CD4-positive, alpha-beta memory T cell (primary cell): ENCODE measurements around the gene MICAL3. TPM values are rescaled to one million over a fixed set of nuclear protein-coding genes. Genes with fewer than 3 reads are reported as not detected.
A peak's percentile ranks its signal among the peaks of the same experiment; 100 is the strongest.

Experiments
- CTCF ChIA-PET: fragments of 350-600 bp; sonication (Branson Sonifier 250); formaldehyde crosslinking; loops from one replicate; lab custom pipeline; 2021; ENCODE audit warnings: inconsistent platforms; ENCODE audit not compliant: partially characterized antibody; lab: Charles Lee
- POLR2A ChIA-PET: fragments of 350-600 bp; sonication (Branson Sonifier 250); formaldehyde crosslinking; loops from one replicate; lab custom pipeline; 2021; ENCODE audit not compliant: partially characterized antibody; lab: Charles Lee
- DNase-seq, 5 donors: peaks; one replicate each; pipeline versions ENCODE4 v3.0.0 to v3.0.0-alpha.2; 2020 to 2022; ENCODE audit warnings: mixed read lengths in 1 of 5
- H3K27ac ChIP-seq: one replicate; pipeline ENCODE4 v1.7.0; 2013; ENCODE audit warnings: low read depth, low read length
- H3K27me3 ChIP-seq: 2 replicates; pipeline ENCODE4 v1.7.0; 2013; ENCODE audit warnings: mild to moderate bottlenecking, low read length, moderate library complexity; ENCODE audit not compliant: insufficient read depth
- H3K36me3 ChIP-seq: 2 replicates; pipeline ENCODE4 v1.7.0; 2013; ENCODE audit warnings: mild to moderate bottlenecking, low read length, moderate library complexity; ENCODE audit not compliant: insufficient read depth
- H3K4me1 ChIP-seq: 2 replicates; pipeline ENCODE4 v1.7.0; 2013; ENCODE audit warnings: mild to moderate bottlenecking, low read length, moderate library complexity; ENCODE audit not compliant: insufficient read depth
- H3K4me3 ChIP-seq, 2 donors: one replicate each; pipeline ENCODE4 v1.7.0; 2013; ENCODE audit warnings: low read length in 2 of 2, mild to moderate bottlenecking in 1 of 2
- H3K9me3 ChIP-seq, 2 donors: one replicate each; pipeline ENCODE4 v1.7.0; 2013; ENCODE audit warnings: low read length in 2 of 2, control low read depth in 1 of 2; ENCODE audit not compliant: control insufficient read depth in 1 of 2
- H3K27ac Mint-ChIP-seq, 7 donors: one replicate each; pipeline ENCODE4 v1.8.0; 2020 to 2021; ENCODE audit warnings: mixed read lengths in 7 of 7, mild to moderate bottlenecking in 6 of 7, inconsistent platforms in 3 of 7, moderate library complexity in 3 of 7
- H3K27me3 Mint-ChIP-seq, 2 donors: one replicate each; pipeline ENCODE4 v1.8.0; 2020 to 2021; ENCODE audit warnings: mixed read lengths in 2 of 2
- H3K36me3 Mint-ChIP-seq, 2 donors: one replicate each; pipeline ENCODE4 v1.8.0; 2020 to 2021; ENCODE audit warnings: mixed read lengths in 2 of 2, inconsistent platforms in 1 of 2, mild to moderate bottlenecking in 1 of 2
- H3K4me1 Mint-ChIP-seq, 4 donors: one replicate each; pipeline ENCODE4 v1.8.0; 2020 to 2021; ENCODE audit warnings: mixed read lengths in 4 of 4, mild to moderate bottlenecking in 1 of 4
- H3K4me3 Mint-ChIP-seq, 8 donors: one replicate each; pipeline ENCODE4 v1.8.0; 2020 to 2021; ENCODE audit warnings: mixed read lengths in 8 of 8, mild to moderate bottlenecking in 7 of 8, moderate library complexity in 6 of 8, inconsistent platforms in 3 of 8
- H3K9me3 Mint-ChIP-seq, 8 donors: one replicate each; pipeline ENCODE4 v1.8.0; 2020 to 2021; ENCODE audit warnings: mixed read lengths in 8 of 8, mild to moderate bottlenecking in 5 of 8, inconsistent platforms in 3 of 8, moderate library complexity in 1 of 8
- intact Hi-C: fragments of 100-400 bp; cut with micrococcal nuclease; formaldehyde crosslinking; loops from one replicate; pipeline ENCODE4 v1.15.1; 2023
- polyA plus RNA-seq, 2 donors: library from polyadenylated mRNA; unstranded; fragments of 300-500 nt; fragmentation: Illumina TruSeq; gene quantifications; one replicate each; pipeline ENCODE4 v1.2.3, GENCODE V29; 2021
- total RNA-seq, 2 experiments: library from RNA; stranded (reverse); gene quantifications; one replicate each; pipeline ENCODE4 v1.2.3, GENCODE V29; 2021

The MICAL3 gene
- total and polyA plus RNA-seq, 4 experiments from 2014 or later = 0.97 to 28.9 (median 14.4) TPM

DNA sequence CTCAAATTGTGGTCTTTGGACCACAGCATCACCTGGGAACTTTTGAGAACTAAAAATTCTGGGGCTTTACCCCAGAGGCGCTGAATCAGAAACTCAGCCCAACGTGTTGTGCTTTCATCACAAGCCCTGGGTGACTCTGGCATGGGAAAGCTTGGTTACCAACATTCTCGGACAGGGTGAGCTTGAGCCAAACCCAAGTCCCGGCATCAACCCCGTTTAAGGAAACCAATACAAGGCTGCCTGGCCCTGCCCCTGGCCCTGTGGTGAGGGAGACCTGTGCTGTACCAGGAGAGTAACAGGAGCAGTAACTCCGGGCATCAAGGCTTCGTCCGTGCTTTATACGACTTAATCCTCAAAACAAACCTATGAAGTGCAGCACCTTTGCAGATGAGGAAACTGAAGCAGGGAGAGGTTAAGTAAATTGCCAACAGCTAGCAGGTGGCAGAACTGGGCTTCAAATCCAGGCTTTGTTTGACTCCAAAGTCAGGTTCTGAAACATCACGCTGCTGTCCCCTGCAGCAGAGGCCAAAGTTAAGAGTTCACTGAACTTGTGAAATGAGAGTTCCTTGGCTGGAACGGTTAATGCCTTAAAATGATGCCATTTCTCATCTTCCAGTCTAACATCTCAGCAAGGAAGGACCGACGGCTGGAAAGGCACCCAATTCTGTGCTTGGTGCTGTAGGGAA is 186.0 kb downstream of the MICAL3 start:
- Histone ChIP-seq H3K36me3 (peaks cover 9% of the 10 kb centered on the region), H3K27me3 (no peaks in the 10 kb centered on the region), H3K9me3 (no peaks in the 10 kb centered on the region), H3K27ac (no peak overlapping the region), H3K4me3 (no peak overlapping the region), H3K4me1 (peaks cover 7% of the 10 kb centered on the region)
- ChIA-PET CTCF (interaction anchor here (1.0 kb wide), 1 partner anchor 238 kb away, joined by 3 read pairs; no protein-coding TSS in a partner anchor), POLR2A (no interaction called here)
- Mint-ChIP-seq H3K4me1 (peaks cover 3 to 8% (median 7%) of the 10 kb centered on the region in 4 donors), H3K36me3 (peaks cover 3 to 18% of the 10 kb centered on the region in 2 donors), H3K27ac (no peak overlapping the region), H3K27me3 (no peaks in the 10 kb centered on the region), H3K9me3 (no peaks in the 10 kb centered on the region), H3K4me3 (no peak overlapping the region)
- intact Hi-C loops = no loop called here
- DNase-seq = no peak

GRCh38 chr22:17836992-17837742 is 187.2 kb downstream of the MICAL3 start:
- no peak for DNase-seq
- Mint-ChIP-seq H3K9me3 (no peaks in the 10 kb centered on the region), H3K36me3 (peaks cover 0 to 15% of the 10 kb centered on the region in 2 donors), H3K4me1 (peaks cover 0 to 2% (median 0%) of the 10 kb centered on the region in 4 donors), H3K27me3 (no peaks in the 10 kb centered on the region), H3K27ac (no peak overlapping the region), H3K4me3 (no peak overlapping the region)
- H3K4me1 ChIP-seq = peaks cover 6% of the 10 kb centered on the region
- no peak overlapping the region for H3K27ac ChIP-seq
- H3K36me3 ChIP-seq = peaks cover 9% of the 10 kb centered on the region
- H3K27me3 ChIP-seq = no peaks in the 10 kb centered on the region
- CTCF ChIA-PET = interaction anchor here (1.0 kb wide), 1 partner anchor 239 kb away, joined by 3 read pairs; no protein-coding TSS in a partner anchor
- intact Hi-C loops = no loop called here
- no peak overlapping the region for H3K4me3 ChIP-seq
- H3K9me3 ChIP-seq = no peaks in the 10 kb centered on the region
- POLR2A ChIA-PET = no interaction called here

DNA sequence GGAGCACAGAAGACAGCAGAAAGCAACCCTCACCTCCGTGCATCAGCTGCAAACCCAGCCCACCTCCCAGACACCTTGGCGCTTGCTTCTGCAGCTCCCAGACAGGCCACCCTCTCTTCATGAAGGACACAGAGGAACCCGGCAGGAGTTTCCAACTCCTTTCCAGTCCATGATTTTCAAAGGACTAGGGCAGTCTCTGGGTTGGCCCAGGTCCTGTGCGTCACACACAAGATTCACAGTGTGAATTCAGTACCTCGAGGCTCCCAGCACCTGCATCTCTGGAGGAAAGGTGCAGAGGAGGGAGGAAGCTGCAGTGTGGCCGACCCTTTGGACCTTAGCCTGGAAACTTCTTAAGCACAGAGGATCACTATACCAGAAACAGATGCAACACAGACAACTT is 189.1 kb downstream of the MICAL3 start:
- Histone ChIP-seq H3K4me3 (no peak overlapping the region), H3K9me3 (no peaks in the 10 kb centered on the region), H3K4me1 (peaks cover under 1% of the 10 kb centered on the region), H3K36me3 (peaks cover 9% of the 10 kb centered on the region), H3K27ac (no peak overlapping the region), H3K27me3 (no peaks in the 10 kb centered on the region)
- ChIA-PET CTCF (interaction anchor here (0.9 to 8.7 kb wide), 2 partner anchors 11 to 240 kb away, joined by 3 to 226 read pairs; partner anchors contain the start of gene PEX26), POLR2A (no interaction called here)
- no peak overlapping the region for H3K27ac Mint-ChIP-seq
- H3K27me3 Mint-ChIP-seq = no peaks in the 10 kb centered on the region
- H3K4me3 Mint-ChIP-seq = no peak overlapping the region
- no peaks in the 10 kb centered on the region for H3K9me3 Mint-ChIP-seq
- H3K36me3 Mint-ChIP-seq = peaks cover 0 to 14% of the 10 kb centered on the region in 2 donors
- H3K4me1 Mint-ChIP-seq = peaks cover 0 to 2% (median under 1%) of the 10 kb centered on the region in 4 donors
- intact Hi-C loops = no loop called here
- no peak for DNase-seq

GRCh38 chr22:17833489-17833888 is 190.9 kb downstream of the MICAL3 start:
- H3K9me3 Mint-ChIP-seq = peaks cover 0 to 3% (median 0%) of the 10 kb centered on the region in 8 donors
- intact Hi-C loops = no loop called here
- Histone ChIP-seq H3K9me3 (no peaks in the 10 kb centered on the region), H3K4me3 (no peak overlapping the region), H3K36me3 (peaks cover 7% of the 10 kb centered on the region), H3K27me3 (no peaks in the 10 kb centered on the region), H3K27ac (no peak overlapping the region), H3K4me1 (peaks cover 4% of the 10 kb centered on the region)
- no peak overlapping the region for H3K4me3 Mint-ChIP-seq
- H3K27ac Mint-ChIP-seq = peak overlapping the region in 2 of 7 donors; percentile 4 to 7
- peaks cover 0 to 17% of the 10 kb centered on the region in 2 donors for H3K36me3 Mint-ChIP-seq
- POLR2A ChIA-PET = interaction anchor here (1.4 kb wide), 1 partner anchor 243 kb away, joined by 3 read pairs; no protein-coding TSS in a partner anchor
- H3K4me1 Mint-ChIP-seq = peaks cover 5 to 10% (median 6%) of the 10 kb centered on the region in 4 donors
- CTCF ChIA-PET = interaction anchor here (0.8 to 8.7 kb wide), 3 partner anchors 192 to 242 kb away, joined by 3 to 226 read pairs (median 5); partner anchors contain the start of gene PEX26
- no peak for DNase-seq
- no peaks in the 10 kb centered on the region for H3K27me3 Mint-ChIP-seq

DNA sequence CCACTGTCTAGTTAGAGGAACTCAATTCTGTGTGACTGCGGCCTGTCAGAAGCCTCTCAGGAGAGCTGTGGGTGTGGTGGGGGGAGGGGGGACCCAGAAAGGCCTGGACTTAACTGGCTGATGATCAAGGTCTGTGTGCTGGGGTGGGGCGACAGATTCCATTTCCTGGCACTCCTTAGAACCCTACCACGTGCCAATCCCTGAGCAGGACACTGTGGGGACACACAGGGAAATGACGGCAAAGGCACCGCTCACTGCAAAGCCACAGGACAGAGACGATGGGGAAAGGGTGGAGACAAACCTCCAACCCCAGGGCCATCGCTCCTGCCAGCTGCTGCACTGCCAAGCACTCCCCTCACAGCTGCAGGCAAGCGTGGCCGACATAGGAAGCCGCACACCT is 191.7 kb downstream of the MICAL3 start:
- no peak for DNase-seq
- POLR2A ChIA-PET = no interaction called here
- H3K27me3 Mint-ChIP-seq = no peaks in the 10 kb centered on the region
- intact Hi-C loops = no loop called here
- H3K9me3 ChIP-seq = no peaks in the 10 kb centered on the region
- peaks cover 4% of the 10 kb centered on the region for H3K4me1 ChIP-seq
- no peak overlapping the region for H3K4me3 ChIP-seq
- peaks cover 0 to 3% (median 0%) of the 10 kb centered on the region in 8 donors for H3K9me3 Mint-ChIP-seq
- H3K36me3 Mint-ChIP-seq = peaks cover 0 to 17% of the 10 kb centered on the region in 2 donors
- CTCF ChIA-PET = interaction anchor here (0.5 to 8.7 kb wide), 2 partner anchors 206 to 243 kb away, joined by 3 to 226 read pairs; partner anchors contain the start of gene PEX26
- no peaks in the 10 kb centered on the region for H3K27me3 ChIP-seq
- no peak overlapping the region for H3K27ac ChIP-seq
- peaks cover 3% of the 10 kb centered on the region for H3K36me3 ChIP-seq
- H3K4me3 Mint-ChIP-seq = no peak overlapping the region
- peaks cover 5 to 10% (median 6%) of the 10 kb centered on the region in 4 donors for H3K4me1 Mint-ChIP-seq
- H3K27ac Mint-ChIP-seq = no peak overlapping the region

GRCh38 chr22:17831501-17832251 is 192.7 kb downstream of the MICAL3 start:
- Histone ChIP-seq H3K27ac (no peak overlapping the region), H3K4me3 (no peak overlapping the region), H3K36me3 (no peaks in the 10 kb centered on the region), H3K27me3 (no peaks in the 10 kb centered on the region), H3K4me1 (peaks cover 4% of the 10 kb centered on the region), H3K9me3 (no peaks in the 10 kb centered on the region)
- no peak for DNase-seq
- CTCF ChIA-PET = interaction anchor here (2.6 to 8.7 kb wide), 3 partner anchors 191 to 244 kb away, joined by 13 to 226 read pairs (median 54); partner anchors contain the start of gene PEX26
- H3K4me1 Mint-ChIP-seq = peaks cover 5 to 10% (median 6%) of the 10 kb centered on the region in 4 donors
- H3K27ac Mint-ChIP-seq = peak overlapping the region in 3 of 7 donors; percentile 18 to 66 (median 60)
- H3K36me3 Mint-ChIP-seq = peaks cover 0 to 22% of the 10 kb centered on the region in 2 donors
- H3K9me3 Mint-ChIP-seq = peaks cover 0 to 3% (median 0%) of the 10 kb centered on the region in 8 donors
- intact Hi-C loops = no loop called here
- no peak overlapping the region for H3K4me3 Mint-ChIP-seq
- H3K27me3 Mint-ChIP-seq = no peaks in the 10 kb centered on the region
- POLR2A ChIA-PET = interaction anchor here (2.0 kb wide), 1 partner anchor 193 kb away, joined by 6 read pairs; the partner anchor contains the start of gene MICAL3
